Motor neuron (in vitro differentiated cells): ENCODE data around the gene SLC35F1. TPM values are rescaled to one million over a fixed set of nuclear protein-coding genes. Genes with fewer than 3 reads are reported as not detected.

Experiments used
- ATAC-seq, 8 experiments: fragments of 200-7000 bp; cut with Tn5 transposase; replicated peaks in 6 of 8; 2 replicates each; pipeline ENCODE4 v1.8.0; 2021; ENCODE audit warnings: mild to moderate bottlenecking in 8 of 8, moderate library complexity in 8 of 8
- H3K27ac ChIP-seq, 2 donors: fragments of 250-450 bp; sonication (Bioruptor Pico); 2 replicates each; pipeline ENCODE4 v1.9.0; 2021; ENCODE audit warnings: antibody characterized with exemption in 2 of 2, mild to moderate bottlenecking in 2 of 2, moderate library complexity in 1 of 2
- H3K4me1 ChIP-seq, 2 donors: fragments of 250-450 bp; sonication (Bioruptor Pico); replicated peaks in 1 of 2; 2 replicates each; pipeline ENCODE4 v1.6.1; 2021; ENCODE audit warnings: antibody characterized with exemption in 2 of 2, mild to moderate bottlenecking in 2 of 2, moderate library complexity in 1 of 2
- H3K4me3 ChIP-seq, 5 donors: fragments of 250-450 bp; sonication (Bioruptor Pico); 2 replicates each; pipeline ENCODE4 v1.9.0; 2021; ENCODE audit warnings: antibody characterized with exemption in 5 of 5, mild to moderate bottlenecking in 5 of 5, moderate library complexity in 4 of 5
- WGBS, 10 experiments: fragments of 450-650 bp; shearing (Covaris generic); methylation state at CpG; one replicate each; pipeline ENCODE4 v1.0.0; 2022; 5-methylcytosine and 5-hydroxymethylcytosine counted together
- in situ Hi-C, 9 experiments: fragments of 400-800 bp; cut with MboI; loops; one replicate each; pipeline ENCODE4 v1.15.0; 2021; ENCODE audit warnings: low sequenced_read_pairs in 9 of 9, low pct_unique_long_range_greater_than_20kb in 2 of 9; ENCODE audit not compliant: unreplicated experiment in 9 of 9
- total RNA-seq, 8 experiments: library from RNA; unstranded; fragments of 300-600 nt; gene quantifications; 2 replicates each; pipeline versions ENCODE4 v1.2.3 to v1.2.4, GENCODE V29; 2022

Gene SLC35F1
- total RNA-seq, 8 experiments from 2014 or later: 0.15 to 39.4 (median 30.9) TPM; not detected in 1

DNA sequence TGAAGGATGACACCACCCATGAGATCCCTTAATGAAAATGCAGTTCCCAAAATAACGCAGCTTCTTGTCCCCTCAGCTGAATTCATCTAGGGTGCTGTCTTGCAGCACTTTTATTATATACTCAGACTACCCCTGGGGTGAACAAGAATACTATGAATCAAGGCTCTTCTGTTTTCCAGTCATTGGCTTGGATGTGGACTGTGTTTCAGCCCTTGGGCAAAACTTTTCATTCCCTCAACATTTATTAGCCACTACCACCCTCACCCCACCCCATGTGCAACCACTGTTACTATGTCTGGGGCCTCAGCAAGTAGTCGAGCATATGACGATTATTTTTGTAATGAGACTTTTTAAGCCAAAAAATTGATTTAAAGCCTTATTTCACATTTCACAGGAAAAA is 321.8 kb downstream of the SLC35F1 start:
- H3K27ac ChIP-seq: no peak overlapping the region
- in situ Hi-C loops: no loop called here
- peaks cover 5 to 14% of the 10 kb centered on the region in 2 donors for H3K4me1 ChIP-seq
- WGBS, 10 experiments: 0 to 75% (median 30%) methylated on average over 1 to 3 of the region's 3 CpGs; no CpG with 5 or more reads in 5 of the 10 experiments
- no peak overlapping the region for H3K4me3 ChIP-seq
- ATAC-seq: peak in 2 of 8 experiments; percentile 16 to 63

- in situ Hi-C loops: no loop called here
- ATAC-seq: no peak
- 0 to 100% (median 100%) methylated on average over 1 of the region's 1 CpG; no CpG with 5 or more reads in 7 of the 10 experiments for WGBS, 10 experiments
- H3K27ac ChIP-seq: no peak overlapping the region
- H3K4me3 ChIP-seq: no peak overlapping the region
- no peaks in the 10 kb centered on the region for H3K4me1 ChIP-seq
Observed at GRCh38 chr6:118240878-118241528, 333.9 kb downstream of the SLC35F1 start.

- Histone ChIP-seq H3K27ac (no peak overlapping the region), H3K4me3 (no peak overlapping the region), H3K4me1 (no peaks in the 10 kb centered on the region)
- in situ Hi-C loops: no loop called here
- 39 to 97% (median 91%) methylated on average over 2 to 5 of the region's 5 CpGs; no CpG with 5 or more reads in 2 of the 10 experiments for WGBS, 10 experiments
- no peak for ATAC-seq
Observed at GRCh38 chr6:118246406-118246805, 339.3 kb downstream of the SLC35F1 start.

DNA sequence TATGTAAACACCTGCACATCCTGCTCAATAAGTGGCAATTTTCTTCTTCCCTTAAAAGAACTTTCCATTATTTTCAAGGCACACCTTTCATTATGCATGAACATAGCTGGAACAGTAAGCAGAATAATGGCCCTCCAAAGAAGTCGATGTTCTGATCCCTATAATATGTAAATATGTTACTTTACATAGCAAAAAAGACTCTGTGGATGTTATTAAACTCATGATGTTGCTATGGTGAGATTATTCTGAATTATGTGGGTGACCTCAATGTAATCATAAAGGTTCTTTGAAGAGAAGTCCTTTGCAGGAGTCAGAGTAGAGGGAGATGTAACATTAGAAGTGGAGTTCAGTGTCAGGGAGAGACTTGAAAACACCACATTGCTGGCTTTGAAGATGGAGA is 341.1 kb downstream of the SLC35F1 start:
- H3K4me3 ChIP-seq: no peak overlapping the region
- no peak overlapping the region for H3K27ac ChIP-seq
- in situ Hi-C loops: no loop called here
- ATAC-seq: peak in 3 of 8 experiments; percentile 52 to 97 (median 89)
- no peaks in the 10 kb centered on the region for H3K4me1 ChIP-seq
- WGBS, 10 experiments: 0 to 67% (median 11%) methylated on average over 1 of the region's 1 CpG; no CpG with 5 or more reads in 5 of the 10 experiments

DNA sequence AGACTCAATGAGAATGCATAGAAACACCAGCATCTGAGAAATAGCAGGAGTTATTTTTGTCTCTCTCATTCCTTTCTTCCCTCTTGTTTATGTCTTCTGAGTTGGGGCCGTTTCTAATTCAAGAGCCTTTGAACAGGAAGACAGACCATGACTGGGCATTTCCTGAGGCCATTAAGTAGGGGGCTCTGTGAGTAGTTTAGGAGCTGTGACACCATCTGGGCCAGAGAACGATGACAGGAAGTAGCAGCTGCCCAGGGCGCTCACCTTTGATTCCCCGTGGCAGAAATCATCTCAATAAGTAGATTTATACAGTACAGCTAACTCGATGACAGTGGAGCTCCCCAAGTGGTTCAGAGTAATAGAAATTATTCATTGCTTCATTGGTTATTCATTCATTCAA is 342.6 kb downstream of the SLC35F1 start:
- in situ Hi-C loops: loop anchor here in 2 of 9 experiments (10.0 to 25.0 kb wide), 3 partner anchors 275 to 412 kb away; no protein-coding TSS in a partner anchor
- Histone ChIP-seq H3K4me1 (no peaks in the 10 kb centered on the region), H3K27ac (no peak overlapping the region), H3K4me3 (no peak overlapping the region)
- ATAC-seq: peak in 1 of 8 experiments; percentile 8
- 10 to 87% (median 49%) methylated on average over 1 to 5 of the region's 5 CpGs for WGBS, 10 experiments

- Histone ChIP-seq H3K27ac (no peak overlapping the region), H3K4me3 (no peak overlapping the region), H3K4me1 (no peaks in the 10 kb centered on the region)
- 0 to 100% (median 100%) methylated on average over 1 of the region's 1 CpG; no CpG with 5 or more reads in 2 of the 10 experiments for WGBS, 10 experiments
- peak in 1 of 8 experiments; percentile 25 for ATAC-seq
- in situ Hi-C loops: loop anchor here in 2 of 9 experiments (10.0 to 25.0 kb wide), 3 partner anchors 278 to 415 kb away; no protein-coding TSS in a partner anchor
Observed at GRCh38 chr6:118252474-118252873, 345.4 kb downstream of the SLC35F1 start.

DNA sequence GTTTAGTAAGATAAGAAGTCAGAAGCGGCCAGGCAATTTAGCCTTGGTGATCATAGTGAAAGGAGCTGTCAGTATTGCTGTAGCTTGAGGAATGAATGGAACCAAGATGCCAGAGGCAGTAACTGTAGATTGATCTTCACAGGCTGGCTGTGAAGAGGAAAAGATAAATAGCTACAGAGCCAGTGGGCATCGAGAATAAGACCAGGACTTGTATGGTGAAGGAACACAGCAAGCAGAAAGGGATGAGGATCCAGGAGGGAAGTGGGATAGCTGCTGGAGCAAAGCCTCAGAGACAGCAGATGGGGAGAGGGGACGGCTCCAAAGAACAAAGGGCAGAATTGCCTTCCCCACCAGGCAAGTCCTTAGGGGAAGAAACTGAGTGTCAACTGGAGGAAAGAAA is 346.7 kb downstream of the SLC35F1 start:
- Histone ChIP-seq H3K4me3 (no peak overlapping the region), H3K4me1 (no peaks in the 10 kb centered on the region), H3K27ac (no peak overlapping the region)
- 25 to 93% (median 73%) methylated on average over 1 to 3 of the region's 3 CpGs for WGBS, 10 experiments
- no peak for ATAC-seq
- in situ Hi-C loops: loop anchor here in 2 of 9 experiments (10.0 to 25.0 kb wide), 3 partner anchors 279 to 416 kb away; no protein-coding TSS in a partner anchor

DNA sequence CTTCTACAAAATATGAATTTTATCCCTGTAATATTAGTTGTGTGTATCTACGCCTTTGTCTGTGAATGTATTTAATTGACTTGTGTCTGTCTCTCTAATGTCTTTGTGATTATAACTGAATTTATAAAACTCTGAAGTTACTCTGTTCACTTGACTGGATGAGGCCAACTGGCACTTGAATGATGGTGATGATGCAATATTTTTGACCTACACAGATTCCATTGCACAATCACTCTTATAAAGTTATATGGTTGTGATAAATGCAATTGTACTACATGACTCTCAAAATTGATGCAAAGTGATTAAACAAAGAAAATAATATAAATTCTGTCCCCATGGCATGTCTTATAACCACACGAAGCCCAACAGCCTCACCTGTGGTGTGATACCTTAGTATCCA is 353.8 kb downstream of the SLC35F1 start:
- no peaks in the 10 kb centered on the region for H3K4me1 ChIP-seq
- 48 to 100% (median 92%) methylated on average over 1 to 2 of the region's 2 CpGs for WGBS, 10 experiments
- no peak for ATAC-seq
- no peak overlapping the region for H3K4me3 ChIP-seq
- no peak overlapping the region for H3K27ac ChIP-seq
- in situ Hi-C loops: loop anchor here in 2 of 9 experiments (25.0 kb wide), 2 partner anchors 299 to 424 kb away; no protein-coding TSS in a partner anchor

GRCh38 chr6:118263921-118264486 is 356.9 kb downstream of the SLC35F1 start:
- no peak overlapping the region for H3K27ac ChIP-seq

GRCh38 chr6:118269659-118270058 is 362.6 kb downstream of the SLC35F1 start:
- in situ Hi-C loops: loop anchor here in 2 of 9 experiments (25.0 kb wide), 2 partner anchors 307 to 432 kb away; no protein-coding TSS in a partner anchor
- no peak for ATAC-seq
- H3K4me3 ChIP-seq: no peak overlapping the region
- no peak overlapping the region for H3K27ac ChIP-seq
- WGBS, 10 experiments: 14 to 100% (median 77%) methylated on average over 1 to 4 of the region's 4 CpGs; no CpG with 5 or more reads in 2 of the 10 experiments
- no peaks in the 10 kb centered on the region for H3K4me1 ChIP-seq

More at GRCh38 chr6:118263921-118264486, 356.9 kb downstream of the SLC35F1 start:
- no peak overlapping the region for H3K4me3 ChIP-seq
- peak in 6 of 8 experiments; percentile 27 to 97 (median 87) for ATAC-seq
- in situ Hi-C loops: loop anchor here in 2 of 9 experiments (25.0 kb wide), 2 partner anchors 302 to 427 kb away; no protein-coding TSS in a partner anchor
- H3K4me1 ChIP-seq: no peaks in the 10 kb centered on the region
- 0 to 40% (median 29%) methylated on average over 1 to 2 of the region's 2 CpGs; no CpG with 5 or more reads in 5 of the 10 experiments for WGBS, 10 experiments

DNA sequence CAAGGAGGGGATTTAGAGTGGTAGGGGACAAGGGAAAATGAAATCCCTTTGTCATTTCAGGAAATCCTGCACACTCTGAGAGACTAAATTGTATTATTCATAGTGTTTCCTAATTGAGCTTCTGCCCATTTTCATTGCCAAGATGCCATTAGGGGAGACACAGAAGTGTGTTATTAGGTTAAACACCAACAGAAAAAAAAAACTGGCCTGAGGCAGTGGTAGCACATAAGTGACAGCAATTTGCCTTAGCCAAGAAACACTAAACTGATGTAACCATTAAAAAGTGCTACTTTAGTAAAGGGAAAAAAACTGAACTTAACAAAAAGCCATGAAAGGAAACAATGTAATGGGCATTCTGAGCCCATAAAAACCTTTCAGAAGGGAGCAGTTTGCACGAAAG is 370.6 kb downstream of the SLC35F1 start:
- Histone ChIP-seq H3K4me1 (no peaks in the 10 kb centered on the region), H3K27ac (no peak overlapping the region), H3K4me3 (no peak overlapping the region)
- no peak for ATAC-seq
- WGBS, 10 experiments: 0 to 75% (median 43%) methylated on average over 1 of the region's 1 CpG; no CpG with 5 or more reads in 3 of the 10 experiments
- in situ Hi-C loops: loop anchor here in 4 of 9 experiments (25.0 kb wide), 4 partner anchors 235 to 510 kb away; partner anchors contain the start of gene PLN (in 1 of the 4)

DNA sequence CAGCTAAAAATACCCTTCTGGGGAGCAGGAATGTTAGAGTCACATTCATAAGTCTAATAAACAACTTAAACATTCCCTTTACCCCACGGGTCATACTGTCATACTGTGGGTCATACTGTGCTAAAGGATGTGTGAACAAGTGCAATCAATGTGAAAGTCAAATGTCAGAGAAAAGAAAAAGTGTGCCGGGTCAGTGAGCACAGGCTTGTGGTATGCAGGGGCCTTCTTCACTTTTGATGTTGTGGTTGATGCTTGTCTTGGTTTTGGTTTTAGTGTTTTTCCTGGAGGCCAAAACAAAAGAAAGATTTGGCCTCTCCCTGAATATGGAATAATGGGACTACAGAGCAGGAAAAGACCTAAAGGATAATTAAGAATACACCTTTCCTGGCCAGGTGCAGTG is 373.1 kb downstream of the SLC35F1 start:
- Histone ChIP-seq H3K4me3 (no peak overlapping the region), H3K27ac (no peak overlapping the region), H3K4me1 (no peaks in the 10 kb centered on the region)
- WGBS, 10 experiments: 0 to 100% (median 59%) methylated on average over 1 to 2 of the region's 2 CpGs; no CpG with 5 or more reads in 2 of the 10 experiments
- in situ Hi-C loops: loop anchor here in 4 of 9 experiments (25.0 kb wide), 4 partner anchors 232 to 507 kb away; partner anchors contain the start of gene PLN (in 1 of the 4)
- no peak for ATAC-seq

DNA sequence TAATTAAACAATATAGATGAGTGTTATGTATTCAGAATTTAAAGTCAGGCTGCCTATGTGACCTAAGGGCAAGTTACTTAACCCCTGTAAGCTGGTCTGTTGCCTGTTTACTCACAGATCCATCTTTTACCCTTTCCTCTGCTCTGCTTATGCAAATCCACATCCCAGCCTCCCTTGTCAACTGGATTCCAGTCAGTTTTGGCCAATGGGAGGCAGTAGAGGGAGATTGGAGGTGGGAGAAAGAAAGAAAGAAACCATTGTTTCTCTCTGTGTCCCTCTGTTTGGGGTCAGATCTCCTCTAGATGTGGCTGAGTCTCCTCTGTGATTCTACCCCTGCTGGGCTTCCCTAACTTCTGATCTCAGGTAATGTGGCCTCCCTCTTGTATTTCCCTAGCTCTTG is 374.2 kb downstream of the SLC35F1 start:
- Histone ChIP-seq H3K4me1 (peaks cover 0 to 2% of the 10 kb centered on the region in 2 donors), H3K27ac (no peak overlapping the region), H3K4me3 (no peak overlapping the region)
- ATAC-seq: no peak
- in situ Hi-C loops: loop anchor here in 4 of 9 experiments (25.0 kb wide), 4 partner anchors 231 to 506 kb away; partner anchors contain the start of gene PLN (in 1 of the 4)
